Measurements from ENCODE around the gene PDIA3.
A peak's percentile ranks its signal among the peaks of the same experiment; 100 is the strongest.
"Not testable (repeated sequence)": the region's sequence is repeated elsewhere in the genome, so short reads cannot be mapped to it uniquely, and the experiment has no call there.

Gene PDIA3

GRCh38 chr15:43776718-43777266 lies 30.6 kb downstream of the PDIA3 start, which contains the start of gene ELL3:
TSS of gene ELL3 (minus strand) at chr15:43776966. CDS start at chr15:43776901, 65 bp downstream.
- DNase-seq (ENCODE audit: low spot score), result peak; percentile 82

GRCh38 chr15:43777267-43777914 lies 31.2 kb downstream of the PDIA3 start:
- DNase-seq (ENCODE audit: low spot score), result peak; percentile 86

- DNase-seq (ENCODE audit: low spot score), result no peak
Observed at GRCh38 chr15:43779016-43779415, 32.8 kb downstream of the PDIA3 start.

GRCh38 chr15:43789409-43789808 lies 43.2 kb downstream of the PDIA3 start:
- no peak for DNase-seq (ENCODE audit: low spot score)

- DNase-seq (ENCODE audit: low spot score), result peak; percentile 99
Observed at GRCh38 chr15:43791993-43792760, 45.9 kb downstream of the PDIA3 start, which contains the start of gene SERF2. TSS of gene SERF2 (plus strand) at chr15:43792320. CDS start at chr15:43792377, 57 bp downstream.

GRCh38 chr15:43792761-43793476 lies 46.7 kb downstream of the PDIA3 start:
- DNase-seq (ENCODE audit: low spot score), result peak; percentile 45

GRCh38 chr15:43793647-43794046 lies 47.4 kb downstream of the PDIA3 start:
- DNase-seq (ENCODE audit: low spot score), result no peak

- DNase-seq (ENCODE audit: low spot score), result no peak
Observed at GRCh38 chr15:43794269-43795037, 48.2 kb downstream of the PDIA3 start.

GRCh38 chr15:43795197-43795596 lies 49.0 kb downstream of the PDIA3 start:
- DNase-seq (ENCODE audit: low spot score), result no peak

GRCh38 chr15:43795997-43796396 lies 49.8 kb downstream of the PDIA3 start:
- DNase-seq (ENCODE audit: low spot score), result no peak

GRCh38 chr15:43796566-43796965 lies 50.3 kb downstream of the PDIA3 start:
- DNase-seq (ENCODE audit: low spot score), result no peak

- no peak for DNase-seq (ENCODE audit: low spot score)
Observed at GRCh38 chr15:43799209-43799944, 53.1 kb downstream of the PDIA3 start.

GRCh38 chr15:43799945-43800285 lies 53.7 kb downstream of the PDIA3 start, which contains the start of gene SERINC4:
TSS of gene SERINC4 (minus strand) at chr15:43800220. CDS start at chr15:43799986, 234 bp downstream.
- no peak for DNase-seq (ENCODE audit: low spot score)

- DNase-seq (ENCODE audit: low spot score), result peak; percentile 93
Observed at GRCh38 chr15:43800286-43801141, 54.3 kb downstream of the PDIA3 start, which contains the start of gene HYPK. TSS of gene HYPK (plus strand) at chr15:43800599. CDS start at chr15:43800623, 24 bp downstream.

GRCh38 chr15:43802676-43803075 lies 56.4 kb downstream of the PDIA3 start:
- not testable (repeated sequence) for DNase-seq (ENCODE audit: low spot score)

GRCh38 chr15:43808435-43808950 lies 62.3 kb downstream of the PDIA3 start:
- no peak for DNase-seq (ENCODE audit: low spot score)

GRCh38 chr15:43808960-43809678 lies 62.9 kb downstream of the PDIA3 start:
- DNase-seq (ENCODE audit: low spot score), result no peak

- not testable (repeated sequence) for DNase-seq (ENCODE audit: low spot score)
Observed at GRCh38 chr15:43815064-43815463, 68.8 kb downstream of the PDIA3 start.

- no peak for DNase-seq (ENCODE audit: low spot score)
Observed at GRCh38 chr15:43821505-43821904, 75.3 kb downstream of the PDIA3 start.

All from hematopoietic multipotent progenitor cell treated with erythropoietin and hydrocortisone succinate and interleukin-3 and kit ligand, for 17 days (in vitro differentiated cells).